ENCODE data around the gene TSC1.

GRCh38 chr9:132935026-132935425, 9.4 kb downstream of the TSC1 start:
- no peak for TF ChIP-seq POLR2A (IDR thresholded peaks at IDR 0.05)
- TF ChIP-seq CTCF (IDR thresholded peaks at IDR 0.05) = no peak

Data from thyroid gland (tissue), 4 donors.